Measurements from ENCODE around the gene PALB2.

Gene PALB2

DNA sequence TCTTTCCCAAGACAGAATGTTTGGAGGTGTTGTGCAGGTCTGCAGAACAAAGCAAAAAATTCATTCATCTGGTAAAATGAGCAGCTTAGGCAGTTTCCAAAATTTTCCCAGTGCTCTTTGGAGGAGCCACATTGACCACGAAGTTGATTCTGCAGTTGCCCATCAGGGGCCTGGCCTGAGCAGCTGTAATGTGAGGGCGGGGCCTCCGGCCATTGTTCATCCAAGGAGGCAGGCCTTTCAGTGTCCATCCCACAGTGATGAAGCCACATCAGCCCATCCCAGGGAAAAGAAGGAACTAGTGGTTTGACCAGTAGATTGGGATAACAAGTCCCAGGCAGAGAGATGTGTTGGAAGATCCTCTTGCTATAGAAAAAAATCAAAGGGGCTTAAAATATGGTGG lies 73.5 kb downstream of the PALB2 start:
- TF ChIP-seq, protein P1, sequence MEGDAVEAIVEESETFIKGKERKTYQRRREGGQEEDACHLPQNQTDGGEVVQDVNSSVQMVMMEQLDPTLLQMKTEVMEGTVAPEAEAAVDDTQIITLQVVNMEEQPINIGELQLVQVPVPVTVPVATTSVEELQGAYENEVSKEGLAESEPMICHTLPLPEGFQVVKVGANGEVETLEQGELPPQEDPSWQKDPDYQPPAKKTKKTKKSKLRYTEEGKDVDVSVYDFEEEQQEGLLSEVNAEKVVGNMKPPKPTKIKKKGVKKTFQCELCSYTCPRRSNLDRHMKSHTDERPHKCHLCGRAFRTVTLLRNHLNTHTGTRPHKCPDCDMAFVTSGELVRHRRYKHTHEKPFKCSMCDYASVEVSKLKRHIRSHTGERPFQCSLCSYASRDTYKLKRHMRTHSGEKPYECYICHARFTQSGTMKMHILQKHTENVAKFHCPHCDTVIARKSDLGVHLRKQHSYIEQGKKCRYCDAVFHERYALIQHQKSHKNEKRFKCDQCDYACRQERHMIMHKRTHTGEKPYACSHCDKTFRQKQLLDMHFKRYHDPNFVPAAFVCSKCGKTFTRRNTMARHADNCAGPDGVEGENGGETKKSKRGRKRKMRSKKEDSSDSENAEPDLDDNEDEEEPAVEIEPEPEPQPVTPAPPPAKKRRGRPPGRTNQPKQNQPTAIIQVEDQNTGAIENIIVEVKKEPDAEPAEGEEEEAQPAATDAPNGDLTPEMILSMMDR (IDR thresholded peaks at IDR 0.05; ENCODE audit: low read depth, low read length): no peak
- DNase-seq (ENCODE audit: extremely low read depth, low read depth): no peak

DNA sequence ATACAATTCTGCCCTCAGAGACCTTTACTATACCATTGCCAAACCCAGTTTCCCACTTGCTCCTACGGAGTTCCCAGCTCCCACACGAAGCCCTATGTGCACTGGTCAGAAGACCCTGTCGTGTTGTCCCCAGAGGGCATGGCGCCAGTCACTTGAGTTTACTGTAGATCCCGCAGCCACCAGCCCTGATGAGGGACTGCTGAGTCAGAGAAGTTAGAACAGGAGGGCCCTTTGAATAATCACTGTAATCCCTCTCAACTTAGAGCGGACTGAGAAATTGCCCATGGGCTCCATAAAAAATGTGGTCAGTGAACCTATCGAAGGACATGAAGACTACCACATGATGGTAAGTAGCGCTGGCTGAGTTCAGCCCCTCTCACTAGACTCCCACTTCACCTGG lies 74.4 kb downstream of the PALB2 start:
- TF ChIP-seq, protein P1 (IDR thresholded peaks at IDR 0.05; ENCODE audit: low read depth, low read length): no peak
- no peak for DNase-seq (ENCODE audit: extremely low read depth, low read depth)

DNA sequence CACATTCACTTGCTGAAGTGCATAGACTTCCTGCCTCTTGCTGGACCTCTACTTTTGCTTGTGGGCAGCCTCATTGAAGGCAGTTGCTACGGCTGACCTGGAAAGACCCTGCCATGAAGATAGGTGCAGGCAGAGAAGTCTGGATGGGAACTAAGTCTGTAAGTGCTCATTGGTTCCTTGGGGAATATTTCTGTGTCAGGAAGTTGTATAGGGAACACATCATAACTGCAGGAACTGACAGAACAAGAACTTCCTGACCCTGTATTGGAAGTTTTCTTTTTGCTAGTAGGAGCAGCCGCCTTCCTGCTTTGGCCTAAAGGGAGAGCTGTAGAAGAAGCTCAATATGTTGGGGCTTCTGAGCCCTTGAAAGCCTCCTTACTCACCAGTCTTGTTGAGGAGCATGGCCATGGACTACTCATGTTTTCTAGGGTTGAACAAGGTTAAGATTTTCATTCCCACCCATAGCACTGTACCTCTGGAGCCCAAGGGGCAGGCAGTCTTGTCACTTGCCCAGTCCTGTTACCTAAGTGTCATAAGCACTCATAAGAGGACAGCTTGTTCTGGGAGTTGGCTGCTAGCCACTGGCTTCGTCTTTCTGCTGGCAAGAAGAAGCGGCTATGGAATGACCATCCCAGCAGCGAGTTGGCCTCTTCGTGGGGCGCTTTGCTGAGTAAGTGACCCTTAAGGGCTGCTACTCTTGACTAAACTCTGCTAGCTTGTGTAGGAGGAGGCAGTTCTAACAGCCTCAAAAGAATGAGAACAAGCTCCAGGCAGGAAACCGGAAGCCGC lies 76.3 kb downstream of the PALB2 start:
- no peak for DNase-seq (ENCODE audit: extremely low read depth, low read depth)
- TF ChIP-seq, protein P1 (IDR thresholded peaks at IDR 0.05; ENCODE audit: low read depth, low read length): no peak

DNA sequence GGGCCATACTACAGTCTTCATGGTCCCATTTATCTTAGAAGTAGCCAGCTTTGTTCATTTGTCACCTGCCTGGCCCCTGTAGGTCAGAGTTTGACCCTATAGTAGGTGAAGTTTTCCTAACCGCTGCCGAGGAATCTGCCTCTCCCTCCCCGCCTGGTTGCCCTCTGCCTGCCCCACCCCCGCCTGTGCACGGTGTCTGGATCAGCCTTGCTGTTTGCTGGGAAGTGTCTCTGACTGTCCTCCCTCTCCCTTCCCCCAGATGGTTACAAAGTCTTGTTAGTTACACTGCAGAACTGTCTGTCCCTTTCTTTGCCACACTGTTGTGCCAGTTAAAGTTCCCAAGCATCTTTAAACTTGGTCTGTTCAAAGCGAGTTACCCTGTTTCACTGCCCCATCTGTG lies 77.9 kb downstream of the PALB2 start:
- TF ChIP-seq, protein P1 (IDR thresholded peaks at IDR 0.05; ENCODE audit: low read depth, low read length): no peak
- DNase-seq (ENCODE audit: extremely low read depth, low read depth): no peak

DNA sequence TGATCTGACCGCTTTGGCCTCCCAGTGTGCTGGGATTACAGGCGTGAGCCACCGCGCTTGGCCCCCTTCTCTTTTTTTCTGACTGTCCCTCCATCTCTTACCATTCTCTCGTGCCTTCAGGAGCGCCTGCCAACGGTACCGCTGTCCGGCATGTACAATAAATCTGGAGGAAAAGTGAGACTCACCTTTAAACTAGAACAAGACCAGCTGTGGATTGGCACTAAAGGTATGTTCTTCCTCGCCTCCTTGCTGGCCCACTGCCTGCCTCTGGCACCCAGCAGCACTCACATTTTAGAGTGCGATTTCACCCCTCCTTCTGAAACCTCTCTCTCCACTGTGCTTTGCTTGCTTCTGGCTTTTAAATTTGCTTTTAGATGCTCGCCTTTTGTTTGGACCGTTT lies 78.6 kb downstream of the PALB2 start:
- TF ChIP-seq, protein P1 (IDR thresholded peaks at IDR 0.05; ENCODE audit: low read depth, low read length): no peak
- DNase-seq (ENCODE audit: extremely low read depth, low read depth): no peak

DNA sequence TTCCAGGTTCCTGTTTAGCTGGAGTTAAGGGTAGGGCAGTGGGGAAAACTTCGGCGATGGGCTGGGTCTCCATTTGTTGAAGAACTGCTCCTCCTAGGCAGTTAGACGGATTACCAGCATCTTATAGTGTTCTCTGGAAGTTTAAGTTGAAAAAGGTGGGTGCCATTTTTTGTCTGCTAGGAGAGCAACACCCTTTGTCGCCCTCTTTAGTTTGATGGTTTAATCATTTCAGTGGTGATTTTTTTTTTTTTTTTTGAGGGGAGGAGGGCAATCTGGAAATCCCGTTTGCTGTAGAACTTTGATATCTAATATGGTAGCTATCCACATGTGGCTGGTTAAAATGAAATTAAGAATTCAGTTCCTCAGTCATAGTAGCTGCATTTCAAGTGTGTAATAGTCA lies 79.5 kb downstream of the PALB2 start:
- DNase-seq (ENCODE audit: extremely low read depth, low read depth): no peak
- TF ChIP-seq, protein P1 (IDR thresholded peaks at IDR 0.05; ENCODE audit: low read depth, low read length): no peak

DNA sequence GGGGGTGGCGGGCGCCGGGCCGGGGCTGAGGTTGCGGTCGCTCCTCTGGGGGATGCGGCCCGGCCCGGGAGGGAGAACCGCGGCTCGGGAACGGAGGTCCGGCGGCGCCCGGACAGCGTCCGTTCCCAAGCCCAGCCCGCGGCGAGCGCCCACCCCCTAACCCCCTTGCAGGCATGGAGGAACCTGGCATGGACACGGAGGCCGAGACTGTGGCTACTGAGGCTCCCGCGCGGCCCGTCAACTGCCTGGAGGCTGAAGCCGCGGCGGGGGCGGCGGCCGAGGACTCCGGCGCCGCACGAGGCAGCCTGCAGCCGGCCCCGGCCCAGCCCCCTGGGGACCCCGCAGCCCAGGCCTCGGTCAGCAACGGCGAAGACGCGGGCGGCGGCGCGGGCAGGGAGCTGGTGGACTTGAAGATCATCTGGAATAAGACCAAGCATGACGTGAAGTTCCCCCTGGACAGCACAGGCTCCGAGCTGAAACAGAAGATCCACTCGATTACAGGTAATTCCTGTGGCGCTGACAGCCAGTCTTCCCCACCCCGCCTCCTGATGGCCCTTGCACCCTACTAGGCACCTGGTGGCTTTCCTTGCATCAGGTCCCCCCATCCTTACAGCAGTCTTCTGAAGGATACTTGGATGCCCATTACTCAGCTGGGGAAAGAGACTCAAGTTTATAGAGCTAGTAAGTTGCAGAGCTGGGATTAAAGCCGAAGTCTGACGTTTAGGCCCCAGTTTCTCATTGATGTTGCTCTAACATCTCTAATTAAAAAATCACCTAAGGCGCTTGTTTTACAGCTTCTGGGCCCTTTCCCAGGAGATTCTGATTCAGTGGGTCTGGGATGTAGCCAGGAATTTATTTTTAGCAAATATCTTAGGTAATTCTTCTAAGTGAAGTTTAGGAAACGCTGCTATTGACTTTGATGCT lies 83.1 kb downstream of the PALB2 start:
- TF ChIP-seq, protein P1 (IDR thresholded peaks at IDR 0.05; ENCODE audit: low read depth, low read length): no peak
- DNase-seq (ENCODE audit: extremely low read depth, low read depth): no peak

Data from AG09319 (cell line).